Keratinocyte (primary cell): ENCODE measurements around the gene SCN4A.

Experiments
- EZH2 ChIP-seq: IDR thresholded peaks from one replicate; pipeline ENCODE4 v1.6.1; 2012; ENCODE audit warnings: inconsistent platforms, mild to moderate bottlenecking, low read length, moderate library complexity
- TF ChIP-seq, protein P1 (sequence below), 3 experiments: IDR thresholded peaks in 1 of 3; conservative IDR thresholded peaks in 1 of 3; optimal IDR thresholded peaks in 1 of 3; 2 replicates in 2 of 3; 3 replicates in 1 of 3; pipeline versions ENCODE3 to v1.5.1; 2011; ENCODE audit warnings: low read length in 3 of 3, mild to moderate bottlenecking in 3 of 3, moderate library complexity in 2 of 3, control low read depth in 1 of 3, inconsistent platforms in 1 of 3; ENCODE audit not compliant: insufficient read depth in 2 of 3; ENCODE audit errors: extremely low read depth in 1 of 3

- TF ChIP-seq, protein P1, sequence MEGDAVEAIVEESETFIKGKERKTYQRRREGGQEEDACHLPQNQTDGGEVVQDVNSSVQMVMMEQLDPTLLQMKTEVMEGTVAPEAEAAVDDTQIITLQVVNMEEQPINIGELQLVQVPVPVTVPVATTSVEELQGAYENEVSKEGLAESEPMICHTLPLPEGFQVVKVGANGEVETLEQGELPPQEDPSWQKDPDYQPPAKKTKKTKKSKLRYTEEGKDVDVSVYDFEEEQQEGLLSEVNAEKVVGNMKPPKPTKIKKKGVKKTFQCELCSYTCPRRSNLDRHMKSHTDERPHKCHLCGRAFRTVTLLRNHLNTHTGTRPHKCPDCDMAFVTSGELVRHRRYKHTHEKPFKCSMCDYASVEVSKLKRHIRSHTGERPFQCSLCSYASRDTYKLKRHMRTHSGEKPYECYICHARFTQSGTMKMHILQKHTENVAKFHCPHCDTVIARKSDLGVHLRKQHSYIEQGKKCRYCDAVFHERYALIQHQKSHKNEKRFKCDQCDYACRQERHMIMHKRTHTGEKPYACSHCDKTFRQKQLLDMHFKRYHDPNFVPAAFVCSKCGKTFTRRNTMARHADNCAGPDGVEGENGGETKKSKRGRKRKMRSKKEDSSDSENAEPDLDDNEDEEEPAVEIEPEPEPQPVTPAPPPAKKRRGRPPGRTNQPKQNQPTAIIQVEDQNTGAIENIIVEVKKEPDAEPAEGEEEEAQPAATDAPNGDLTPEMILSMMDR (optimal IDR thresholded peaks at IDR 0.05 in 1 of 3, IDR thresholded peaks at IDR 0.05 in 1 of 3, conservative IDR thresholded peaks at IDR 0.05 in 1 of 3; ENCODE audit: extremely low read depth in 1 of 3, insufficient read depth in 2 of 3, low read length in 3 of 3): peak; percentile 77 to 92 (median 89)
- TF ChIP-seq EZH2: no peak
Measured at GRCh38 chr17:63919311-63919723, 53.4 kb downstream of the SCN4A start.
